Suprapubic skin (tissue), 4 donors: ENCODE data around the gene XYLT1. TPM values are rescaled to one million over a fixed set of nuclear protein-coding genes. Genes with fewer than 3 reads are reported as not detected.

Source experiments
- DNase-seq, 2 donors: peaks; one replicate each; pipeline ENCODE4 v3.0.0-alpha.2; 2019; ENCODE audit warnings: low spot score in 2 of 2
- H3K27ac ChIP-seq: fragments of 200-600 bp; sonication (generic); one replicate; pipeline ENCODE4 v1.5.1; 2019
- H3K27me3 ChIP-seq: fragments of 200-600 bp; sonication (generic); one replicate; pipeline ENCODE4 v1.5.1; 2019
- H3K36me3 ChIP-seq: fragments of 200-600 bp; sonication (generic); one replicate; pipeline ENCODE4 v1.5.1; 2019
- H3K4me1 ChIP-seq: fragments of 200-600 bp; sonication (generic); one replicate; pipeline ENCODE4 v1.5.1; 2019
- H3K4me3 ChIP-seq: fragments of 200-600 bp; sonication (generic); one replicate; pipeline ENCODE4 v1.5.1; 2019; ENCODE audit warnings: mild to moderate bottlenecking
- H3K9me3 ChIP-seq: fragments of 200-600 bp; sonication (generic); one replicate; pipeline ENCODE4 v1.5.1; 2019
- CTCF ChIP-seq, 2 donors: fragments of 200-600 bp in 1 of 2; fragments of 450-650 bp in 1 of 2; sonication (generic) in 1 of 2; IDR thresholded peaks; one replicate each; pipeline ENCODE4 v1.5.1; 2016 to 2019; ENCODE audit warnings: antibody characterized with exemption in 2 of 2, mild to moderate bottlenecking in 1 of 2, moderate library complexity in 1 of 2
- EP300 ChIP-seq: sonication (generic); formaldehyde crosslinking; IDR thresholded peaks from one replicate; pipeline ENCODE4 v1.6.1; 2017; ENCODE audit warnings: antibody characterized with exemption
- POLR2A ChIP-seq, 2 donors: fragments of 450-650 bp; IDR thresholded peaks; one replicate each; pipeline ENCODE4 v1.6.1; 2017; ENCODE audit warnings: antibody characterized with exemption in 2 of 2, mild to moderate bottlenecking in 2 of 2, moderate library complexity in 2 of 2
- POLR2AphosphoS5 ChIP-seq, 3 donors: sonication (generic); formaldehyde crosslinking; IDR thresholded peaks; one replicate each; pipeline ENCODE4 v1.6.1; 2017; ENCODE audit warnings: antibody characterized with exemption in 3 of 3
- WGBS: methylation state at CpG from one replicate; pipeline ENCODE4 v1.1.5; 2018; 5-methylcytosine and 5-hydroxymethylcytosine counted together
- total RNA-seq, 4 donors: library from RNA; depleted of rRNA; stranded (reverse); fragments of >200 nt; gene quantifications; one replicate each; pipeline ENCODE4 v1.1.0, GENCODE V29; 2016

XYLT1 gene
- total RNA-seq, 4 donors from 2014 or later = 23.5 to 30.6 (median 25.7) TPM

GRCh38 chr16:17056666-17057065, 414.1 kb downstream of the XYLT1 start:
- DNase-seq = no peak
- no peak overlapping the region for H3K27ac ChIP-seq
- H3K4me3 ChIP-seq = no peak overlapping the region
- no peaks in the 10 kb centered on the region for H3K27me3 ChIP-seq
- no peaks in the 10 kb centered on the region for H3K9me3 ChIP-seq
- no peaks in the 10 kb centered on the region for H3K4me1 ChIP-seq
- no peak for TF ChIP-seq EP300
- no peak for TF ChIP-seq POLR2AphosphoS5 (IDR thresholded peaks at IDR 0.05)
- TF ChIP-seq POLR2A (IDR thresholded peaks at IDR 0.05) = no peak
- no peak for TF ChIP-seq CTCF (IDR thresholded peaks at IDR 0.05)
- WGBS = no CpG with 5 or more reads among the region's 1 CpG
- H3K36me3 ChIP-seq = no peaks in the 10 kb centered on the region

GRCh38 chr16:17053536-17054160, 417.1 kb downstream of the XYLT1 start:
- Histone ChIP-seq H3K27ac (no peak overlapping the region), H3K4me3 (no peak overlapping the region), H3K9me3 (no peaks in the 10 kb centered on the region), H3K36me3 (no peaks in the 10 kb centered on the region), H3K27me3 (no peaks in the 10 kb centered on the region), H3K4me1 (no peaks in the 10 kb centered on the region)
- WGBS = 60% methylated on average over 3 of the region's 4 CpGs
- TF ChIP-seq CTCF (IDR thresholded peaks at IDR 0.05) = no peak
- DNase-seq = no peak
